DMS 273 treated with DMSO at 0.1 percent for 48 hours (cell line): ENCODE data around the gene BLCAP.
A peak's percentile ranks its signal among the peaks of the same experiment; 100 is the strongest.

Experiments used
- DNase-seq: peaks from one replicate; lab custom pipeline; 2025; lab: John Stamatoyannopoulos, UW

The BLCAP gene

GRCh38 chr20:37529214-37529967 lies 1.7 kb upstream of the BLCAP start:
- DNase-seq, result no peak

- no peak for DNase-seq
These were observed 954 bp upstream of the BLCAP start for GRCh38 chr20:37528446-37529213.

GRCh38 chr20:37526839-37527637 lies 638 bp downstream of the BLCAP start:
- no peak for DNase-seq

- no peak for DNase-seq
These were observed 1.3 kb downstream of the BLCAP start for GRCh38 chr20:37526238-37526838.

- DNase-seq, result no peak
These were observed 1.9 kb downstream of the BLCAP start for GRCh38 chr20:37525810-37526209.

GRCh38 chr20:37524859-37525708 lies 2.6 kb downstream of the BLCAP start:
- DNase-seq, result no peak

GRCh38 chr20:37523911-37524700 lies 3.6 kb downstream of the BLCAP start:
- no peak for DNase-seq

GRCh38 chr20:37523012-37523391 lies 4.7 kb downstream of the BLCAP start:
- DNase-seq, result no peak

GRCh38 chr20:37522260-37523011 lies 5.2 kb downstream of the BLCAP start:
- DNase-seq, result no peak

- DNase-seq, result no peak
These were observed 6.5 kb downstream of the BLCAP start, which contains the start of gene NNAT for GRCh38 chr20:37521061-37521771. Gene NNAT (plus strand): TSS chr20:37521250. CDS start chr20:37521332, 82 bp downstream.

GRCh38 chr20:37520419-37520955 lies 7.2 kb downstream of the BLCAP start:
- DNase-seq, result no peak

- peak; percentile 74 for DNase-seq
These were observed 7.9 kb downstream of the BLCAP start for GRCh38 chr20:37519508-37520418.

GRCh38 chr20:37518606-37519507 lies 8.8 kb downstream of the BLCAP start:
- peak; percentile 42 for DNase-seq

- no peak for DNase-seq
These were observed 9.6 kb downstream of the BLCAP start for GRCh38 chr20:37518059-37518458.

GRCh38 chr20:37516811-37517750 lies 10.6 kb downstream of the BLCAP start:
- DNase-seq, result peak; percentile 97
